ENCODE data around the gene WFDC8.

The WFDC8 gene

GRCh38 chr20:45547206-45547770 lies 31.8 kb downstream of the WFDC8 start, which contains the start of gene EPPIN:
Gene EPPIN, minus strand, starts transcription at chr20:45547401. Its CDS starts 44 bp downstream, at chr20:45547357.
- DNase-seq: no peak

GRCh38 chr20:45545754-45546453 lies 33.2 kb downstream of the WFDC8 start:
- no peak for DNase-seq

GRCh38 chr20:45545351-45545750 lies 33.7 kb downstream of the WFDC8 start:
- no peak for DNase-seq

- DNase-seq: no peak
These were observed 39.7 kb downstream of the WFDC8 start, which contains the start of gene WFDC6 for GRCh38 chr20:45539382-45539781. Gene WFDC6, minus strand, starts transcription at chr20:45539482. Its CDS starts 75 bp downstream, at chr20:45539407.

- DNase-seq: no peak
These were observed 40.8 kb downstream of the WFDC8 start for GRCh38 chr20:45538209-45538799.

GRCh38 chr20:45527294-45527693 lies 51.8 kb downstream of the WFDC8 start:
- no peak for DNase-seq

- DNase-seq: no peak
These were observed 55.3 kb downstream of the WFDC8 start for GRCh38 chr20:45523821-45524220.

GRCh38 chr20:45518282-45518681 lies 60.8 kb downstream of the WFDC8 start:
- DNase-seq: no peak

- no peak for DNase-seq
These were observed 63.8 kb downstream of the WFDC8 start, which contains the start of gene SPINT3 for GRCh38 chr20:45515147-45515913. Gene SPINT3, minus strand, starts transcription at chr20:45515622. Its CDS starts 14 bp downstream, at chr20:45515608.

GRCh38 chr20:45510242-45510862 lies 68.7 kb downstream of the WFDC8 start:
- no peak for DNase-seq

- no peak for DNase-seq
These were observed 70.0 kb downstream of the WFDC8 start for GRCh38 chr20:45509091-45509490.

- no peak for DNase-seq
These were observed 70.8 kb downstream of the WFDC8 start for GRCh38 chr20:45508068-45508886.

- DNase-seq: no peak
These were observed 71.9 kb downstream of the WFDC8 start for GRCh38 chr20:45507011-45507820.

- no peak for DNase-seq
These were observed 72.7 kb downstream of the WFDC8 start for GRCh38 chr20:45506398-45506797.

- DNase-seq: no peak
These were observed 75.7 kb downstream of the WFDC8 start for GRCh38 chr20:45503403-45503802.

- no peak for DNase-seq
These were observed 76.5 kb downstream of the WFDC8 start for GRCh38 chr20:45502561-45502960.

Measured in NCI-H2227 treated with DMSO at 0.1 percent for 48 hours (cell line).